Measurements from ENCODE around the gene NSUN6.
A peak's percentile ranks its signal among the peaks of the same experiment; 100 is the strongest.
"Not testable (repeated sequence)": the region's sequence is repeated elsewhere in the genome, so short reads cannot be mapped to it uniquely, and the experiment has no call there.

Gene NSUN6

DNA sequence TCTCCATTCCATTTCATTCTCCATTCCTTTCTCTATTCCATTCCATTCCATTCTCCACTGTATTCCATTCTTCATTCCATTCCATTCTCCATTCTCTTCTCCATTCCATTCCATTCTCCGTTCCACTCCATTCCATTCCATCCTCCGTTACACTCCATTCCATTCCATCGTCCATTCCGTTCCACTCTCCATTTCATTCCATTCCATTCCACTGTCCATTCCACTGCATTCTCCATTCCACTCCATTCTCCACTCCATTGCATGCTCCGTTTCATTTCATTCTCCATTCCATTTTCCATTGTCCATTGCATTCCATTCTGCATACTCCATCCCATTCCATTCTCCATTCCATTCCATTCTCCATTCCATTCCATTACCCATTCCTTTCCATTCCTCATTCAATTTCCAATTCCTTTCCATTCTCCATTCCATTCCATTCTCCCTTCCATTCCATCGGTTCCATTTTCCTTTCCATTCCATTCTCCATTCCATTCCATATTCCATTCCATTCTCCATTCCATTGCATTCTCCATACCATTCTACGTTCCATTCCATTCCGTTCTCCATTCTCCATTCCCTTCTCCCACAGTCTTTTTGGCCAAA, 78.3 kb downstream of the NSUN6 start:
- no peak for TF ChIP-seq SUZ12 (IDR thresholded peaks at IDR 0.05)
- peak; percentile 31; the same call in 1 of the 2 replicates for TF ChIP-seq TARDBP (IDR thresholded peaks at IDR 0.05)
- TF ChIP-seq ELF4 (IDR thresholded peaks at IDR 0.05): 0 out of 2 replicates have a peak, but pooled peaks have one; percentile 12
- no peak for TF ChIP-seq BHLHE40 (IDR thresholded peaks at IDR 0.05; ENCODE audit: borderline replicate concordance)
- ChIA-PET POLR2A (no interaction called here), CTCF (no interaction called here)
- DNase-seq (ENCODE audit: extremely low spot score): no peak

DNA sequence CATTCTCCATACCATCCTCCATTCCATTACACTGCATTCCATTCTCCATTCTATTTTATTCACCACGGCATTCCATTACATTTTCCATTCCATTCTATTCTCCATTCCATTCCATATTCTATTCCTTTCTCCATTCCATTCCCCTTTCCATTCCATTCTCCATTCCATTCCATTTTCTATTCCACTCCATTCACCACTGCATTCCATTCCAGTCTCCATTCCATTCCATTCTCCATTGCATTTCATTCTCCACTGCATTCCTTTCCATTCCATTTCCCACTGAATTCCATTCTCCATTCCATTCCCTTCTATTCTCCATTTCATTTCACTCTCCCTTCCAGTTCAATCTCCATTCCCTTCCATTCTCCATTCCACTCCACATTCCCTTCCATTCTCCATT, 79.6 kb downstream of the NSUN6 start:
- CTCF ChIA-PET: no interaction called here
- DNase-seq (ENCODE audit: extremely low spot score): no peak
- TF ChIP-seq FOXK2 (IDR thresholded peaks at IDR 0.05) (no peak), FOXM1 (IDR thresholded peaks at IDR 0.05; ENCODE audit: borderline replicate concordance) (no peak), CTBP1 (IDR thresholded peaks at IDR 0.05; ENCODE audit: borderline replicate concordance) (no peak)
- POLR2A ChIA-PET: no interaction called here

DNA sequence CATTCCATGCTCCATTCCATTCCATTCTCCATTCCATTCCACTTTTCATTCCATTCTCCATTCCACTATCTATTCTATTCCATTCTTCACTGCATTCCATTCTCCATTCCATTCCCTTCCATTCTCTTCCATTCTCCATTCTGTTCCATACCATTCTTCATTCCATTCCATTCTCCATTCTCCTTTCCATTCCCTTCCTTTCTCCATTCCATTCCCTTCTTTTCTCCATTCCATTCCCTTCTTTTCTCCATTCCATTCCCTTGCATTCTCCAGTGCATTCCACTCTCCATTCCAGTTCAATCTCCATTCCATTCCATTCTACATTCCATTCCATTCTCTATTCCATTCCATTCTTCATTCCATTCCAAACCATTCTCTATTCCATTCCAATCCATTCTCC, 80.3 kb downstream of the NSUN6 start:
- TF ChIP-seq SUZ12 (IDR thresholded peaks at IDR 0.05) (no peak), ZNF384 (IDR thresholded peaks at IDR 0.05) (no peak), LEF1 (IDR thresholded peaks at IDR 0.05; ENCODE audit: borderline replicate concordance) (no peak), FOXA1 (IDR thresholded peaks at IDR 0.05) (no peak), NFRKB (IDR thresholded peaks at IDR 0.05) (no peak)
- TF ChIP-seq, protein P1, sequence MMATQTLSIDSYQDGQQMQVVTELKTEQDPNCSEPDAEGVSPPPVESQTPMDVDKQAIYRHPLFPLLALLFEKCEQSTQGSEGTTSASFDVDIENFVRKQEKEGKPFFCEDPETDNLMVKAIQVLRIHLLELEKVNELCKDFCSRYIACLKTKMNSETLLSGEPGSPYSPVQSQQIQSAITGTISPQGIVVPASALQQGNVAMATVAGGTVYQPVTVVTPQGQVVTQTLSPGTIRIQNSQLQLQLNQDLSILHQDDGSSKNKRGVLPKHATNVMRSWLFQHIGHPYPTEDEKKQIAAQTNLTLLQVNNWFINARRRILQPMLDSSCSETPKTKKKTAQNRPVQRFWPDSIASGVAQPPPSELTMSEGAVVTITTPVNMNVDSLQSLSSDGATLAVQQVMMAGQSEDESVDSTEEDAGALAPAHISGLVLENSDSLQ (IDR thresholded peaks at IDR 0.05): no peak
- DNase-seq (ENCODE audit: extremely low spot score): no peak
- ChIA-PET CTCF (no interaction called here), POLR2A (no interaction called here)

DNA sequence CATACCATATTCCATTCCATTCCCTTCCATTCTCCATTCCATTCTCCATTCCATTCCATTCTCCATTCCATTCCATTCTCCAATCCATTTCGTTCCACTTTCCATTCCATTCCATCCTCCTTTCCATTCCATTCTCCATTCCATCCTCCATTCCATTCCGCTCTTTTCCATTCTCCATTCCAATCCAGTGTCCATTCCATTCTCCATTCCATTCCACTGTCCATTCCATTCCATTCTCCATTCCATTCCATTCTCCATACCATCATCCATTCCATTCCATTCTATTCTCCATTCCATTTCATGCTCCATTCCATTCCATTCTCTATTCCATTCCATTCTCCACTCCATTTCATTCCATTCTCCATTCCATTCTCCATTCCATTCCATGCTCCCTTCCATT, 81.0 kb downstream of the NSUN6 start:
- CTCF ChIA-PET; DNase-seq (ENCODE audit: extremely low spot score); POLR2A ChIA-PET: not testable (repeated sequence)
- TF ChIP-seq TARDBP (IDR thresholded peaks at IDR 0.05): peak; percentile 13; the same call in 1 of the 2 replicates

DNA sequence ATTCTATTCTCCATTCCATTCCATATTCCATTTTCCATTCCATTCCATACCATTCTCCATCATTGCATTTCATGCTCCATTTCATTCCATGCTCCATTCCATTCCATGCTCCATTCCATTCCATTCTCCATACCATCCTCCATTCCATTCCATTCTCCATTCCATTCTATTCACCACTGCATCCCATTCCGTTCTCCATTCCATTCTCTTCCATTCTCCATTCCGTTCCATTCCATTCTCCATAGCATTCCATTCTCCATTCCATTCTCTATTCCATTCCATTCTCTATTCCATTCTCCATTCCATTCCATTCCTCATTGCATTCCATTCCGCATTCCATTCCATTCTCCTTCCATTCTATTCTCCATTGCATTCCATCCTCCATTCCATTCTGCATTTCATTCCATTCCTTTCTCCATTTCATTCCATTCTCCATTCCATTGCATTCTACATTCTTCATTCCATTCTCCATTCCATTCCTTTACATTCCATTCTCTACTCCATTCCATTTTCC, 84.0 kb downstream of the NSUN6 start:
- TF ChIP-seq TARDBP (IDR thresholded peaks at IDR 0.05) (0 out of 2 replicates have a peak, but pooled peaks have one; percentile 7), CTBP1 (IDR thresholded peaks at IDR 0.05; ENCODE audit: borderline replicate concordance) (no peak)
- CTCF ChIA-PET: no interaction called here

DNA sequence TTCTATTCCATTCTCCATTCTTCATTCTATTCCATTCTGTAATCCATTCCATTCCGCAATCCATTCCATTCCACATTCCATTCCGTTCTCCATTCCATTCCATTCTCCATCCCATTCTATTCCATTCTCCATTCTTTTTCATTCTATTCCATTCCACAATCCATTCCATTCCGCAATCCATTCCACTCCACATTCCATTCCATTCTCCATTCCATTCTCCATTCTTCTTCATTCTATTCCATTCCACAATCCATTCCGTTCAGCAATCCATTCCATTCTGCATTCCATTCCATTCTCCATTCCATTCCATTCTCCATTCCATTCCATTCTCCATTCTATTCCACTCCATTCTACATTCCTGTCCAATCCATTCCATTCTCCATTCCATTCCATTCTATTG, 85.2 kb downstream of the NSUN6 start:
- CTCF ChIA-PET: no interaction called here
- no peak for DNase-seq (ENCODE audit: extremely low spot score)
- POLR2A ChIA-PET: no interaction called here
- no peak for TF ChIP-seq SP1 (IDR thresholded peaks at IDR 0.05)
- TF ChIP-seq FOXA1 (IDR thresholded peaks at IDR 0.05): no peak
- TF ChIP-seq ELF4 (IDR thresholded peaks at IDR 0.05): no peak
- no peak for TF ChIP-seq ARNT (IDR thresholded peaks at IDR 0.05)
- TF ChIP-seq NFRKB (IDR thresholded peaks at IDR 0.05): no peak
- no peak for TF ChIP-seq BHLHE40 (IDR thresholded peaks at IDR 0.05; ENCODE audit: borderline replicate concordance)
- TF ChIP-seq ZNF384 (IDR thresholded peaks at IDR 0.05): no peak
- TF ChIP-seq, protein P1 (IDR thresholded peaks at IDR 0.05): no peak

More for the DNA sequence above, 84.0 kb downstream of the NSUN6 start:
- DNase-seq (ENCODE audit: extremely low spot score): no peak
- POLR2A ChIA-PET: no interaction called here

DNA sequence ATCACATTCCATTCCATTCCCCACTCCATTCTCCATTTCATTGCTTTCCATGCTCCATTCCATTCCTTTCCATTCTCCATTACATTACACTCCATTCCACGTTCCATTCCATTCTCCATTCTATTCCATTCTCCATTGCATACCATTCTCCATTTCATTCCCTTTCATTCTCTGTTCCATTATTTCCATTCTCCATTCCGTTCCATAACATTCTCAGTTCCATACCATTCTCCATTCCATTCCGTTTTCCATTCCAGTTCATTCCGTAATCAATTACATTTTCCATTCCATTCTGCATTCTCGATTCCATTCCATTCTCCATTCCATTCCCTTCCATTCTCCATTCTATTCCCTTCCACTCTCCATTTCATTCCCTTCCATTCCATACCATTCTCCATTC, 86.4 kb downstream of the NSUN6 start:
- POLR2A ChIA-PET: no interaction called here
- no peak for DNase-seq (ENCODE audit: extremely low spot score)
- CTCF ChIA-PET: no interaction called here
- no peak for TF ChIP-seq SUZ12 (IDR thresholded peaks at IDR 0.05)
- TF ChIP-seq NFRKB (IDR thresholded peaks at IDR 0.05): no peak
- no peak for TF ChIP-seq FOXM1 (IDR thresholded peaks at IDR 0.05; ENCODE audit: borderline replicate concordance)
- no peak for TF ChIP-seq HDGF (IDR thresholded peaks at IDR 0.05; ENCODE audit: borderline replicate concordance)
- TF ChIP-seq LEF1 (IDR thresholded peaks at IDR 0.05; ENCODE audit: borderline replicate concordance): no peak
- TF ChIP-seq ZNF384 (IDR thresholded peaks at IDR 0.05): no peak

DNA sequence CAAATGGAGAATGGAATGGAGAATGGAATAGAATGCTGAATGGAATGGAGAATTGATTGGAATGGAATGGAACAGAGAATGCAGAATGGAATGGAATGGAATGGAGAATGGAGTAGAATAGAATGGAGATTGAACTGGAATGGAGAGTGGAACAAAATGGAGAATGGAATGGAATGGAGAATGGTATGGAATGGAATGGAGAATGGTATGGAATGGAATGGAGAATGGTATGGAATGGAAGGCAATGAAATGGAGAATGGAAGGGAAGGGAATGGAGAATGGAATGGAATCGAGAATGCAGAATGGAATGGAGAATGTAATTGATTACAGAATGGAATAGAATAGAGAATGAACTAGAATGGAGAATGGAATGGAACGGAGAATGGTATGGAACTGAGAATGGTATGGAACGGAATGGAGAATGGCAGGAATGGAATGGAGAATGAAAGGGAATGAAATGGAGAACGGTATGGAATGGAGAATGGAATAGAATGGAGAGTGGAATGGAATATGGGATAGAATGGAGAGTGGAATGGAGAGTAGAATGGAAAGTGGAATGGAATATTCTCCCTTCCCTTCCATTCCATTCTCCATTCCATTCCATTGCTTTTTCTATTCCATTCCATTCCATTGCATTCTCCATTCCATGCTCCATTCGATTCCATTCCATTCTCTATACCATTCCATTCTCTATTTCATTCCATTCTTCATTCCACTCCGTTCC, 88.2 kb downstream of the NSUN6 start:
- no peak for DNase-seq (ENCODE audit: extremely low spot score)
- ChIA-PET POLR2A (no interaction called here), CTCF (no interaction called here)
- TF ChIP-seq, protein P1 (IDR thresholded peaks at IDR 0.05): no peak
- TF ChIP-seq LEF1 (IDR thresholded peaks at IDR 0.05; ENCODE audit: borderline replicate concordance) (no peak), BHLHE40 (IDR thresholded peaks at IDR 0.05; ENCODE audit: borderline replicate concordance) (no peak), SUZ12 (IDR thresholded peaks at IDR 0.05) (no peak), CTBP1 (IDR thresholded peaks at IDR 0.05; ENCODE audit: borderline replicate concordance) (no peak)
